Anterior cingulate cortex (tissue), 58 donors: ENCODE results near the gene METTL16.
"Not testable (repeated sequence)": the region's sequence is repeated elsewhere in the genome, so short reads cannot be mapped to it uniquely, and the experiment has no call there.

Experiments used
- DNase-seq, 58 donors: peaks; one replicate each; lab custom pipeline; 2025; lab: John Stamatoyannopoulos, UW

METTL16 gene

DNA sequence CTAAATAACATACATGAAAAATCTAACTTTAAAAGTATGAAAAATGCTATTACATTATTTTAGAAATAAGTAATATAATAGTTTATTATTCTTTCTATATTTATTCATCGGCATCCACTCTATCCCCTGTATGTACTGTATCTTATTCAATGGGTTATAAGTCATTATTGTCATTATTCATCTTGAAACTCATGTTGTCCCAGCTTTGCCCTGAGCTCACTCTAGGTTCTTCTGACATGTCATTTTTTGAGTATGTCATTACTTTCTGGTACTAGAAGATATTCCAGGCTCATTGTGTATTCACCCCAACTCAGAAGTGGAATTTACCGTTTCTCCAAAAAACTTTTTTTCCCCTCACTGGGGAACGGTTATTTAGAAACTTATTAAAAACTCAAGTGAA lies 57.8 kb downstream of the METTL16 start:
- no peak for DNase-seq

DNA sequence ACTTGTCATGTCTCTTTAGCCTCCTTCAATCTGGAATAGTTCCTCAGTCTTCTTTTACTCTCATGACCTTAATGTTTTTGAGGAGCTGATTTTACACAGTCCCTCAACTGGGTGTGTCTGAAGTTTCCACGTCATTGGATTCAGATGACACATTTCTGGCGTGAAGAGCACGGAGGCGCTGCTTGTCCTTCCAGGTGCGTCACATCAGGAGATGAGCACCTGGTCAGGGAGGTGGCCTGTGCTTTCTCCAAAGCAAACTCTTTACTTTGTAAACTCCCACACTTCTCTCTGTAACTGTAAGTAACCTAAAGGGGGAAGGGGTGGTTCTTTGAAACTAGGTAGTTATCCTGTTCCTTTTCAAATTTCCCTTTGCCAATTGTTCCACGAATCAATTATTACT lies 58.4 kb downstream of the METTL16 start:
- no peak for DNase-seq

DNA sequence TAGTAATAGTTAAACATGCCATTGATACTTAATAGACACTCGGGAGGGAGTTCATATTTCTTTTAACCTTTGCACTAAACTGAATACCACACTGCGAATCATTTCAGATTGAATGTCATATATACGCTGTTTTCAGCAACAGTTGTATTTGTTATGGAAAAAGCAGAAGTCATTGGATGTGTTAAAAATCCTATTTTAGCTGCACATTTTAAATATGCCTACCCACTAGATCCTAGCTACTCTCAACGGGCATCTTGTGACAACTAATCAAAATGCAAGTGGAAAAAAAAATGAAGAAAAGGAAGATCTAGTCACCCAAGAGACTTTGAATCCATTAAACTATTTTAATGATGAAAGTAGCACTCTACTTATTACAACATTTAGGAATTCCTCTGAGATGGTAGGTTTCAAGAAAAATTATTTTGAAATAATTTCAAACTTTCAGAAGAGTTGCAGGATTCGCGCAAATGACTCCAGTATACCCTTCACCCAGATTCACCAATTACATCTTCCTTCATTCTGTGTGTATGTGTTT lies 59.4 kb downstream of the METTL16 start:
- DNase-seq, result no peak

DNA sequence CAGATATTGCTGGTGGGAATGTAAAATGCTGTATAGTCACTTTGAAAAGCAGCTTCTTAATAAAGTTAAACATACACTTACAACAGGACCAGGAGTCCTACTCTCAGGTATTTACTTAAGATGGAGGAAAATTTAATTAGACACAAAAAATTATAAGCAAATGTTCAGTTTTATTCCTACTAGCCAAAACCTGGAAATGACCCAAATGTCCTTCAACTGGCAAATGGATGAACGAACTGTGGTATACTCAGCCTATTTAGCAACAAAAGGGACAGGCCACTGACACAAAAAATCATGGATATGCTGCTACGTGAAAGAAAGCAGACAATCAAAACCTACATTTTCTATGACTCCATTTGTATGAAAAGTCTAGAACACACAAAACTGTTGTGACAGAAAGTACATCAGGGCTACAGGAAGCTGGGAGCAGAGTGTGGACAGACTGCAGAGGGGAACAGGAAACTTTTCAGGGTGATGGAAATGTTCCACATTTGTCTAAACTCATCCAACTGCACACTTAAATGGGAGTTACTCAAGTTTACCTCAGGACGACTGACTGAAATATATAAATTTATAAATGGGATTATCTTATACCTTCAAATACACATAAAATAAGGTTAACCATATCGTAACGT lies 61.6 kb downstream of the METTL16 start:
- DNase-seq, result no peak

DNA sequence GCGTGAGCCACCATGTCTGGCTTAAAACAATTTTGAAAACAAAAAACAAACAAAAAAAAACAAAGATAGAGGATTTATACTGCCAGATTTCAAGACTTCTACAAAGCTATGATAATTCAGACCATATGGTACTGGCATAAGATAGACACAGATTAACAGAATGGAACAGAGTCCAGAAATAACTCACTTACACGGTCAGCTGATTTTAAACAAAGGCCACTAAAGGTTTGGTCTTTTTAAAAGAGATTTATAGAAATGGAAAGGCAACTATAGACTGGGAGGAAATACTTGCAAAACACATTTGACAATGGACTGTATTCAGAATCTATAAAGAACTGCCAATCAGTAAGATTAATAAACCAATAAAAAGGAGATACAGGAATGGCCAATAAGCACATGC lies 62.2 kb downstream of the METTL16 start:
- no peak for DNase-seq

DNA sequence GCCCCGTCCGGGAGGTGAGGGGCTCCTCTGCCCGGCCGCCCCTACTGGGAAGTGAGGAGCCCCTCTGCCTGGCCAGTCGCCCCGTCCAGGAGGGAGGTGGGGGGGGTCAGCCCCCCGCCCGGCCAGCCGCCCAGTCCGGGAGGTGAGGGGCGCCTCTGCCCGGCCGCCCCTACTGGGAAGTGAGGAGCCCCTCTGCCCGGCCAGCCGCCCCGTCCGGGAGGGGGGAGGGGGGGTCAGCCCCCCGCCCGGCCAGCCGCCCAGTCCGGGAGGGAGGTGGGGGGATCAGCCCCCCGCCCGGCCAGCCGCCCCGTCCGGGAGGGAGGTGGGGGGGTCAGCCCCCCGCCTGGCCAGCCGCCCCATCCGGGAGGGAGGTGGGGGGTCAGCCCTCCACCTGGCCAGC lies 64.2 kb downstream of the METTL16 start:
- not testable (repeated sequence) for DNase-seq

DNA sequence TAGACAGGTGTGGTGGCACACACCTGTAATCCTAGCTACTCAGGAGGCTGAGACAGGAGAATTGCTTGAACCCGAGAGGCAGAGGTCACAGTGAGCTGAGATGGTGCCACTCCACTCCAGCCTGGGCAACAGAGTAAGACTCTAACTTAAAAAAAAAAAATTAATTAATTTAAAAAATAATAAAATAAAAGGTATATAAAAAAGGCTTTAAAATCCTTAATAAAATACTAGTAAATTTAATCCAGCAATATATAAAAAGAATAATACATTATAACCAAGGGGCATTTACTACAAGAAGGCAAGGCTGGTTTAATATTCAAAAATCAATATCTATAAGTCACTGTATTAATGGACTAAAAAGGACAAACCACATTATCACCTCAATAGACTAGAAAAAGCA lies 66.0 kb downstream of the METTL16 start:
- no peak for DNase-seq

DNA sequence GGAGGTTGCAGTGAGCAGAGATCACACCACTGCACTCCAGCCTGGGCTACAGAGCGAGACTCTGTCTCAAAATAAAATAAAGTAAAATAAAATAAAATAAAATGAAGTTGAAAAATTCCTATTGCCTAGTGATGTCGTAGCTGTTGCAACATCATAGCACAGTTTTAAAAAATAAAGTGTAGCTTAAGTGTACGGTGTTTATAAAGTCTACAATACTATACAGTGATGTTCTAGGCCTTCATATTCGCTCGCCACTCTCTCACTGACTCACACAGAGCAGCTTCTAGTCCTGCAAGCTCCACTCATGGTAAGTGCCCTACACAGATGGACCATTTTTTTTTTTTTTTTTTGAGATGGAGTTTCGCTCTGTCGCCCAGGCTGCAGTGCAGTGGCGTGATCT lies 67.3 kb downstream of the METTL16 start:
- no peak for DNase-seq

DNA sequence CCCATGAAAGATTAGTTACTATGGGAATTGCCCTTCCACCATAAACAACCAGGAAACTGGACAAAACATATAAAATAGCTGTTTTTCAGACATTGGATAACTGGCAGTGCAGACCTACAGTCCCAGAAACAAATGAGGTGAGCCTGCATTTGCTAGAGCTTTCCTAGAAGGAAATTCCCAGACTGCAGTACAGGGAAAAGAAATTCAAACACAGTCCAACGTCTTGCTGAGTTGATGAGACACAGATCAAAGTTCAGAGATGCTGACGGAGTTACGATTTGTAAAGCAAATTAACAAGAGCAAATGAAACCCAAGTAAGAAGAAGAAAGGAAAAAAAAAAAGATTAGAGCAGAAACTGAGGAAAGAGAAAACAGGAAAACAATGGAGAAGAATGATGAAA lies 69.5 kb downstream of the METTL16 start:
- DNase-seq, result no peak

DNA sequence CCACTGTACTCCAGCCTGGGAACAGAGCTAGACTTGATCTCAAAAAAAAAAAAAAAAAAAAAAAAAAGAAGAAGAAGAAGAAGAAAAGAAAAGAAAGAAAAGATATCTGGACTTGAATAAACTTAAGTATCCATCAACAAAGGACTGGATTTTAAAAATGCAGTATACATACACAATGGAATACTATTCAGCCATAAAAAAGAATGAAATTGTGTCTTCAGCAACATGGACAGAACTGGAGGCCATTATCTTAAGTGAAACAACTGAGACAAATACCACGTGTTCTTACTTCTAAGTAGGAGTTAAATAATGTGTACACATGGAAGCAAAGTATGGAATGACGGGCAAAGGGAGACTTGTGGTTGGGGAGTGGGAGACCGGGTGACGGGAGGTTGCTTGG lies 70.8 kb downstream of the METTL16 start:
- DNase-seq, result no peak

DNA sequence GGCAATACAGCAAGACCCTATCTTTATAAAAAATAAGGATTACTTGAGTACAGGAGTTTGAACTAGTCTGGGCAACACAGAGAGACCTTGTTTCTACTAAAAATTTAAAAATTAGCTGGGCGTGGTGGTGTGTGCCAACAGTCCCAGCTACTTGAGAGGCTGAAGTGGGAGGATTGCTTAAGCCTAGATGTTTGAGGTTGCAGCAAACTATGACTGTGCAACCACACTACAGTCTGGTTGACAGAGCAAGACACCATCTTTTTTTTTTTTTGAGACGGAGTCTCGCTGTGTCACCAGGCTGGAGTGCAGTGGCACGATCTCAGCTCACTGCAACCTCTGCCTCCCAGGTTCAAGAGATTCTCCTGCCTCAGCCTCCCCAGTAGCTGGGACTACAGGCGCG lies 71.7 kb downstream of the METTL16 start:
- not testable (repeated sequence) for DNase-seq

DNA sequence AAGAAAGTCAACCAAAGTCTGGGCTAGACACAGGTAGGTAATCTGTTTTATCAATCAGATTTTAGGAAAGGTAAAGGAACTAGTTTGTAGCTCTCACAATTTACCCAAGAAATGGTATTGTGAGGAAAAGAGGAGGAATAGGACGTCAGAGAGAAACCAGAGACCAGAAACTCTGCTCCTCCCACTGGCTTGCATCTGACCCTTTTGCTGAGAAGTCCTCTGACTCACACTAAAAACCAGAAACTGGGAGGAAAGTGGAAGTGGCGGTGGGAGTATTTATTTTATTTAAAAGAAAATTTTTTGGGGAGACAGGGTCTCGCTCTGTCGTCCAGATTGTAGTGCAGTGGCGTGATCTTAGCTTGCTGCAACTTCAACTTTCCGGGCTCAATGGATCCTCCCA lies 72.9 kb downstream of the METTL16 start:
- no peak for DNase-seq

DNA sequence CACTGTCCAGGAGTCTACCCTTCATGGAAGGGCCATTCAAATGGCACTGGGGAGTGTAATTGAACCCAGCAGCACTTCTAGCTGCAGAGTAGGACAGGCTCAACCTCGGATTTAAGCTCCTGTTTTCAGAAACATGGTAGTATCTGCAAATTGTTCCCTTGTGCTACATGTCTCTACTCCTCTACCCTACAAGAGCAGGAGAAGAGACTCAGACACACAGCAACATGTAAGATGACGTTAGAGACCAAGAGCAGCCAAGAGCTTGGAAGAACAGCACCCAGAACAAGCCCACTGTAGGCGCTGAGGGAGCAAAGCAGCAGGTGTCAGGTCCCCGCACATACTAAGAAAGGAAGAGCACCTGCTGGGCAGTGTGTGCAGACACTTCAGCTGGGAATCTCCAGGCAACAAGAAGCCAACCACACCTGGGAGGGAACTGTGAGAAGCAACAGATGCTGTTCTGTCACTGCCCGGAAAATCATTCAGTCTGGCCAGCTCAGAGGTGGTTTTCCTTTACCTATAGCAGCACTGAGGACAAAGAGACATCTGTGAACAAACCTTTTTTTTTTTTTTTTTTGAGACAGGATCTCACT lies 75.3 kb downstream of the METTL16 start:
- no peak for DNase-seq

DNA sequence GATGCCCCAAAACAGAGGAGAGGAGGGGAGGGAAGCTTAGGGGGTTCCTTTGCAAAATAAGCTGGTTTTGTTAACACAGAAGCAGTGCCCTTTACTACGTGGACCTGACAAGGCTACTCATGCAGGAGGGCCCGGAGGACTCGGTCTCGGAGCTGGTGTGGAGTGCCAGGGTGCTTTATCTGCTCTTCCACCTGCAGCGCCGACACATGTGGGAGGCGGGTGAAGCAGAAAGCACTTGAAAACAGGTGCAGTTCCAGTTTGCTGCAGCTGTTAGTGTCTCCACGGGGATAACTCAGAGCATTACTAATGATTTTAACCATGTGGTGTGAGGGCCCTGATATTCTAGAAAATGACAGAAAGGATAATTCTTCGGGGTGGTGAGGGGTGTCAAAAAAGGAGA lies 75.8 kb downstream of the METTL16 start:
- DNase-seq, result peak in 3 of 58 donors; percentile 34 to 52 (median 36)

DNA sequence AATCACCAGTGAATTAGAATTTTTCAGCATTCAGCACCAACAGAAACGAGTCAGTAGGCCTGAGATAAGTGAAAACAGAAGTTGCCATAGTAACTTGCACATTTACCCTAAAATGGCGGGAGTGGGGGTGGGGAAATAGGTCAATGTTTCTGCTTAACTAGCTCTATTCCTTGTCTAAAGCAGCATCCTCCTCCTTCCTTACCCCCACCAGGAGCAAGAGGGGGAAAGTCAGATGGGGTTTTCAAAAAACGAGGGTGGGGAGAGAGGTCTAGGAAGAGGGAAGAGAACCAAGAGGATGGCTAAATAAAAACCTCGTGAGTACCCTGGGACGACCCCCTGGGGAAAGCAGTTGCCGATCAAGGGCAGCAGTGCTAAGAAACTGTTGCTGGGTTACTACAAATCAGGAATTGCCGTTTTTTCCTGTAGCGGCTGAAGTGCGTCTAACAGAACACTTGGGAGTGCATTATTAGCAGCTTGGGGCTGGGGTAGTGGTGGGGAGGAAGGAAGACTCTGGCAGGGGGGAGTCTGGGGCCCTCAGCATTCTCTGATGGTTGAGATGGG lies 76.4 kb downstream of the METTL16 start:
- DNase-seq, result peak in 36 of 58 donors; percentile 18 to 85 (median 50)

DNA sequence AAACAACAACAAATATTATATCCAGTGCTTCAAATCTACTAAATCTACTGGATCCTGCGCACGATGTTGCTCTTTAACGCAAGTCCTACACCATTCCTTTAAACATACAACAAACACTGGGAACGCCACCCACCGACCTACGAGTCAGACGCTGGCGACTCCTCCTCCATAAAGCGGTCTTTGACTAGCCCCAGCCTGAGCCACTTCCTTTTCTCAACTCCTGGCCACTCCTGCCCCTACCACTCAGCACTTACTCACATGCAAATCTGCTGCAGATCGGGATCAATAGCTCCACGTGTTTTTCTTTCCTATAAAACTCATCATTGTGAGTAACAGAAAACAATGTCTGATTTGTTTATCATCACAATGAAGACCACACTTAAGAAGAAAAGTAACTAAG lies 78.0 kb downstream of the METTL16 start:
- no peak for DNase-seq

DNA sequence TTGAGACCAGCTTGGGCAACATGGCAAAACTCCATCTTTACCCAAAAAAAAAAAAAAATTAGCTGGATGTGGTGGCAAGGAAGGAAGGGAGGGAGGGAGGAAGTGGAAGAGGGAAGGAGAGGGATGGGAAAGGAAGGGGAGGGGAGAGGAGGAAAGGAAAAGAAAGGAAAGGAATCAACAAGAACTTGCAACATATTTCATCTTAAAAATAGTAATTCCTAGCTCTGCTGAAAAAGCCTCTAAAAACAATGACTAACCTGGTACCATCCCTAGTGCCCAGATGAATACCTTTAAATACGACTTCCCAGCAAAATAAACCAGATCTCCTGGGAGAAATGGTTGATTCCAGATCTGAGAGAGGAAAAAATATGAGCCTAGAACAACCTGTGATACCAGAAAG lies 83.8 kb downstream of the METTL16 start:
- no peak for DNase-seq

DNA sequence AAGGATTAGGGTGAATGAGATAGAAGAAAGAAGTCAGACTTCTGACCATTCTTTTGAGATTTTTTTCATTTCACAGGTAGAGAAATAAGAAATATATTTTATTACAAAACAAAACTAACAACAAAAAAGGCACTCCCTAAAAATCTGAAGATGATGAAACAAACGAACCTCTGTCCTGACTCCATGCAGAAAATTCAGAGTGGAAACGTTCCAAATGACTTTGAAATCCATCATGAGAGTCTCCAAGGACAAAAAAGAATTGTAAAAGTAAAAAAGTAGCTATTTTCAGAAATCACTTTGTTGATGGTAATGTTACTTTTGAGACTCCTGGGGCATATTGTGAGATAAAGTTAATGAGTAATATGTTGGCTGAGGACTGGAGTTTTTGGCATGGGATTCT lies 84.5 kb downstream of the METTL16 start:
- no peak for DNase-seq

DNA sequence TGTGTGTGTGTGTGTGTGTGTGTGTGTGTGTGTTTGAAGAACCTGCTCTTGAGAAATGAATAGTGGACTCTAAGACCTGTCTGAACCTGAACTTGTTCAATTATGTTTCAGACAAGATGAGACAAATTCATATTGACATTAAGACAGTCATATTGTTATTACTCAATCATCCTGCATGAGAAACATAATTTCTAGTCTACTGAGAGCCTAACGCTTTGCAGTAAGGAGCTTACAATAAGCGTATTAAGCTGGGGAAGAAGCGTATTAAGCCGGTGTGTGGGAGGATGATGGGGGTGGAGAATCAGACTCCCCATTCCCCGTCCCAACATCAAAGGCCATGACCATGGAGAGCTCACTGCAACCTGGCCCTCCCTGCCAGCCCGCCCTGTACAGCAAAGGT lies 88.4 kb downstream of the METTL16 start:
- DNase-seq, result no peak

DNA sequence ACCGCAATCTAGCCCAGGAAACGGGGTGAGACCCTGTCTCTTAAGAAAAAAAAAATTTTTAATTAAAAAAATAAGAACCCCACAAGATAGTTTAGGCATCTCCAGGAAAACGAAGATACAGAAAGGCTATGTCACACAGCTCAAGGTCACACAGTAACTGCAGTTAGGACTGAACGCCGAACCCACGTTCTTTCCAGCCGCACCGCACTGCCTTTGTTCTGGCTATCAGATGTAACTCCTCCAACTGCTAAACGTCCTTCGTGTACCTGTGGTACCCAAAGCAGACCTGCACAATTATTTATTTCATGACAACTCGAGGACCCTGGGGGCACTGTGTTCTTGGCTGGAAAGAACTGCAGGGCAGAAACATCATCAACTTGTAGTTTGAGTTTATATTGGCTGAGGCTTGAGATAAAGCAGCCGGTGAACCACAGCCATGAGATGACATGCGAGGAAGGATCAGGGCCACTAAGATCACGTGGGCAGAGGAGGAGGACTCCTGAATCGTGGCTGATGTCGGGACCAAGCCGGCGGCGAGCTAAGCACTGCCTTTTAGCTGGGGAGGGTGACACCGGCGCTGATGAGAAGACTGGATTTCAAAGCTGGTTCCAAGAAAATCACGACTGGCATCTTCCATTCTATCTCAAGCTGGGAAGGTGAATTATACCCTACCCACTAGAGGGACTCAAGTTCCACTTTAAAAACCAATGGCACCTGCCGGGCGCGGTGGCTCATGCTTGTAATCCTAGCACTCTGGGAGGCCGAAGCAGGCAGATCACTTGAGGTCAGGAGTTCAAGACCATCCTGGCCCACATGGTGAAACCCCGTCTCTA lies 90.2 kb downstream of the METTL16 start:
- peak in 3 of 58 donors; percentile 13 to 16 (median 14) for DNase-seq

DNA sequence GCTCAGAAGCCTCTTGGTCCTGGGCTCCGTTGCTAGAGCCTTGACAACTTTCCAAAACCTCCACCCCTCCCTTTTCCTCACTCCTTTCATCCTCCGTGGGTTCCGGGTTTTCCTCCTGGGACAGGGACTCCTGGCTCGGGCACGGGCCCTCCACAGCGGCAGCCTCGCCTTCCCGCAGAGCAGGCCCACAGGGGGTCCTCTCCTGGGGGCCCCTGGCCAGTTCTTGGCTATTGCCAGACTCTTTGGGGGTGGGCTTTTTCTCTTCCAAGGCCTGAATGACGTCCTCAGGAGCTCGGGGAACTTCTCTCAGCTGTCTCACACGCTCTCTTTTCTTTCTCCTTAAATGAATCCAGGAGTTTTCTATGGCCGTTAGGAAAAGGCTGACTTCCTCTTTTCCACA lies 91.5 kb downstream of the METTL16 start:
- no peak for DNase-seq
